GM23338 (cell line): Measurements from ENCODE around the gene HMGN1.

Source experiments
- EZH2 ChIP-seq: fragments of 200-600 bp; sonication (generic); IDR thresholded peaks from one replicate; pipeline ENCODE4 v1.8.0; 2017; ENCODE audit warnings: antibody characterized with exemption, mild to moderate bottlenecking, low read depth; ENCODE audit not compliant: unreplicated experiment
- JUNB ChIP-seq: IDR thresholded peaks from one replicate; pipeline ENCODE4 v1.6.1; 2016; ENCODE audit warnings: antibody characterized with exemption; ENCODE audit not compliant: unreplicated experiment
- POLR2AphosphoS5 ChIP-seq: IDR thresholded peaks from 2 replicates; pipeline ENCODE4 v1.6.1; 2016; ENCODE audit warnings: antibody characterized with exemption, low read depth
- TF ChIP-seq, protein P1 (sequence below), 2 experiments: fragments of 200-600 bp in 1 of 2; sonication (generic) in 1 of 2; conservative IDR thresholded peaks; 2 replicates each; pipeline versions ENCODE4 v1.5.1 to v1.6.1; 2016 to 2017; ENCODE audit warnings: antibody characterized with exemption in 2 of 2, low read depth in 2 of 2, mild to moderate bottlenecking in 2 of 2, moderate library complexity in 1 of 2
- TF ChIP-seq, protein P2 (sequence below): IDR thresholded peaks from one replicate; pipeline ENCODE4 v1.6.1; 2018; ENCODE audit warnings: antibody characterized with exemption; ENCODE audit not compliant: unreplicated experiment

GRCh38 chr21:39325458-39325857, 23.4 kb downstream of the HMGN1 start:
- TF ChIP-seq, protein P1, sequence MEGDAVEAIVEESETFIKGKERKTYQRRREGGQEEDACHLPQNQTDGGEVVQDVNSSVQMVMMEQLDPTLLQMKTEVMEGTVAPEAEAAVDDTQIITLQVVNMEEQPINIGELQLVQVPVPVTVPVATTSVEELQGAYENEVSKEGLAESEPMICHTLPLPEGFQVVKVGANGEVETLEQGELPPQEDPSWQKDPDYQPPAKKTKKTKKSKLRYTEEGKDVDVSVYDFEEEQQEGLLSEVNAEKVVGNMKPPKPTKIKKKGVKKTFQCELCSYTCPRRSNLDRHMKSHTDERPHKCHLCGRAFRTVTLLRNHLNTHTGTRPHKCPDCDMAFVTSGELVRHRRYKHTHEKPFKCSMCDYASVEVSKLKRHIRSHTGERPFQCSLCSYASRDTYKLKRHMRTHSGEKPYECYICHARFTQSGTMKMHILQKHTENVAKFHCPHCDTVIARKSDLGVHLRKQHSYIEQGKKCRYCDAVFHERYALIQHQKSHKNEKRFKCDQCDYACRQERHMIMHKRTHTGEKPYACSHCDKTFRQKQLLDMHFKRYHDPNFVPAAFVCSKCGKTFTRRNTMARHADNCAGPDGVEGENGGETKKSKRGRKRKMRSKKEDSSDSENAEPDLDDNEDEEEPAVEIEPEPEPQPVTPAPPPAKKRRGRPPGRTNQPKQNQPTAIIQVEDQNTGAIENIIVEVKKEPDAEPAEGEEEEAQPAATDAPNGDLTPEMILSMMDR (conservative IDR thresholded peaks at IDR 0.05; ENCODE audit: low read depth in 2 of 2): no peak
- TF ChIP-seq POLR2AphosphoS5: no peak
- TF ChIP-seq EZH2: no peak
- TF ChIP-seq, protein P2, sequence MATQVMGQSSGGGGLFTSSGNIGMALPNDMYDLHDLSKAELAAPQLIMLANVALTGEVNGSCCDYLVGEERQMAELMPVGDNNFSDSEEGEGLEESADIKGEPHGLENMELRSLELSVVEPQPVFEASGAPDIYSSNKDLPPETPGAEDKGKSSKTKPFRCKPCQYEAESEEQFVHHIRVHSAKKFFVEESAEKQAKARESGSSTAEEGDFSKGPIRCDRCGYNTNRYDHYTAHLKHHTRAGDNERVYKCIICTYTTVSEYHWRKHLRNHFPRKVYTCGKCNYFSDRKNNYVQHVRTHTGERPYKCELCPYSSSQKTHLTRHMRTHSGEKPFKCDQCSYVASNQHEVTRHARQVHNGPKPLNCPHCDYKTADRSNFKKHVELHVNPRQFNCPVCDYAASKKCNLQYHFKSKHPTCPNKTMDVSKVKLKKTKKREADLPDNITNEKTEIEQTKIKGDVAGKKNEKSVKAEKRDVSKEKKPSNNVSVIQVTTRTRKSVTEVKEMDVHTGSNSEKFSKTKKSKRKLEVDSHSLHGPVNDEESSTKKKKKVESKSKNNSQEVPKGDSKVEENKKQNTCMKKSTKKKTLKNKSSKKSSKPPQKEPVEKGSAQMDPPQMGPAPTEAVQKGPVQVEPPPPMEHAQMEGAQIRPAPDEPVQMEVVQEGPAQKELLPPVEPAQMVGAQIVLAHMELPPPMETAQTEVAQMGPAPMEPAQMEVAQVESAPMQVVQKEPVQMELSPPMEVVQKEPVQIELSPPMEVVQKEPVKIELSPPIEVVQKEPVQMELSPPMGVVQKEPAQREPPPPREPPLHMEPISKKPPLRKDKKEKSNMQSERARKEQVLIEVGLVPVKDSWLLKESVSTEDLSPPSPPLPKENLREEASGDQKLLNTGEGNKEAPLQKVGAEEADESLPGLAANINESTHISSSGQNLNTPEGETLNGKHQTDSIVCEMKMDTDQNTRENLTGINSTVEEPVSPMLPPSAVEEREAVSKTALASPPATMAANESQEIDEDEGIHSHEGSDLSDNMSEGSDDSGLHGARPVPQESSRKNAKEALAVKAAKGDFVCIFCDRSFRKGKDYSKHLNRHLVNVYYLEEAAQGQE: no peak
- no peak for TF ChIP-seq JUNB
